ENCODE data around the gene PCK1. TPM values are rescaled to one million over a fixed set of nuclear protein-coding genes. Genes with fewer than 3 reads are reported as not detected.

PCK1 gene
- total RNA-seq, 1 experiment from 2014 or later, result 0.21 TPM

GRCh38 chr20:57578476-57579165 is 17.7 kb downstream of the PCK1 start:
- H3K27me3 ChIP-seq (ENCODE audit: control insufficient read depth, insufficient read depth, low read length), result peaks cover 25% of the 10 kb centered on the region; the same call in 1 of the 2 replicates
- POLR2A ChIA-PET, result no interaction called here
- BruUV-seq (replicated peaks), result no TSS peak
- H3K4me1 ChIP-seq (ENCODE audit: control insufficient read depth, insufficient read depth, low read length), result peaks cover 5% of the 10 kb centered on the region
- DNase-seq (ENCODE audit: low read depth, low spot score) (no peak), ATAC-seq (no peak)
- H3K27ac ChIP-seq (ENCODE audit: low read length), result no peak overlapping the region
- intact Hi-C loops (cut with micrococcal nuclease; ENCODE audit: unreplicated experiment) (no loop called here), in situ Hi-C loops (cut with HindIII; ENCODE audit: low pct_unique_long_range_greater_than_20kb, low sequenced_read_pairs) (no loop called here)
- no peak overlapping the region for H3K4me3 ChIP-seq (ENCODE audit: low read depth in 2 of 2, low read length in 2 of 2)
- no peaks in the 10 kb centered on the region for H3K9me3 ChIP-seq (ENCODE audit: control insufficient read depth, insufficient read depth, low read depth, low read length)
- no peaks in the 10 kb centered on the region; the same call in 1 of the 2 replicates for H3K36me3 ChIP-seq (ENCODE audit: control insufficient read depth, insufficient read depth, low read length)
- CTCF ChIA-PET, result no interaction called here
- TF ChIP-seq TCF7L2 (IDR thresholded peaks at IDR 0.05; ENCODE audit: low read depth, low read length) (no peak), SIN3A (IDR thresholded peaks at IDR 0.05; ENCODE audit: borderline replicate concordance, insufficient read depth, low read depth, low read length) (no peak), POLR2AphosphoS5 (IDR thresholded peaks at IDR 0.05; ENCODE audit: low read depth, low read length) (no peak)
- TF ChIP-seq, protein P1, sequence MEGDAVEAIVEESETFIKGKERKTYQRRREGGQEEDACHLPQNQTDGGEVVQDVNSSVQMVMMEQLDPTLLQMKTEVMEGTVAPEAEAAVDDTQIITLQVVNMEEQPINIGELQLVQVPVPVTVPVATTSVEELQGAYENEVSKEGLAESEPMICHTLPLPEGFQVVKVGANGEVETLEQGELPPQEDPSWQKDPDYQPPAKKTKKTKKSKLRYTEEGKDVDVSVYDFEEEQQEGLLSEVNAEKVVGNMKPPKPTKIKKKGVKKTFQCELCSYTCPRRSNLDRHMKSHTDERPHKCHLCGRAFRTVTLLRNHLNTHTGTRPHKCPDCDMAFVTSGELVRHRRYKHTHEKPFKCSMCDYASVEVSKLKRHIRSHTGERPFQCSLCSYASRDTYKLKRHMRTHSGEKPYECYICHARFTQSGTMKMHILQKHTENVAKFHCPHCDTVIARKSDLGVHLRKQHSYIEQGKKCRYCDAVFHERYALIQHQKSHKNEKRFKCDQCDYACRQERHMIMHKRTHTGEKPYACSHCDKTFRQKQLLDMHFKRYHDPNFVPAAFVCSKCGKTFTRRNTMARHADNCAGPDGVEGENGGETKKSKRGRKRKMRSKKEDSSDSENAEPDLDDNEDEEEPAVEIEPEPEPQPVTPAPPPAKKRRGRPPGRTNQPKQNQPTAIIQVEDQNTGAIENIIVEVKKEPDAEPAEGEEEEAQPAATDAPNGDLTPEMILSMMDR (IDR thresholded peaks at IDR 0.05), result no peak
- TF ChIP-seq, protein P2, sequence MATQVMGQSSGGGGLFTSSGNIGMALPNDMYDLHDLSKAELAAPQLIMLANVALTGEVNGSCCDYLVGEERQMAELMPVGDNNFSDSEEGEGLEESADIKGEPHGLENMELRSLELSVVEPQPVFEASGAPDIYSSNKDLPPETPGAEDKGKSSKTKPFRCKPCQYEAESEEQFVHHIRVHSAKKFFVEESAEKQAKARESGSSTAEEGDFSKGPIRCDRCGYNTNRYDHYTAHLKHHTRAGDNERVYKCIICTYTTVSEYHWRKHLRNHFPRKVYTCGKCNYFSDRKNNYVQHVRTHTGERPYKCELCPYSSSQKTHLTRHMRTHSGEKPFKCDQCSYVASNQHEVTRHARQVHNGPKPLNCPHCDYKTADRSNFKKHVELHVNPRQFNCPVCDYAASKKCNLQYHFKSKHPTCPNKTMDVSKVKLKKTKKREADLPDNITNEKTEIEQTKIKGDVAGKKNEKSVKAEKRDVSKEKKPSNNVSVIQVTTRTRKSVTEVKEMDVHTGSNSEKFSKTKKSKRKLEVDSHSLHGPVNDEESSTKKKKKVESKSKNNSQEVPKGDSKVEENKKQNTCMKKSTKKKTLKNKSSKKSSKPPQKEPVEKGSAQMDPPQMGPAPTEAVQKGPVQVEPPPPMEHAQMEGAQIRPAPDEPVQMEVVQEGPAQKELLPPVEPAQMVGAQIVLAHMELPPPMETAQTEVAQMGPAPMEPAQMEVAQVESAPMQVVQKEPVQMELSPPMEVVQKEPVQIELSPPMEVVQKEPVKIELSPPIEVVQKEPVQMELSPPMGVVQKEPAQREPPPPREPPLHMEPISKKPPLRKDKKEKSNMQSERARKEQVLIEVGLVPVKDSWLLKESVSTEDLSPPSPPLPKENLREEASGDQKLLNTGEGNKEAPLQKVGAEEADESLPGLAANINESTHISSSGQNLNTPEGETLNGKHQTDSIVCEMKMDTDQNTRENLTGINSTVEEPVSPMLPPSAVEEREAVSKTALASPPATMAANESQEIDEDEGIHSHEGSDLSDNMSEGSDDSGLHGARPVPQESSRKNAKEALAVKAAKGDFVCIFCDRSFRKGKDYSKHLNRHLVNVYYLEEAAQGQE (IDR thresholded peaks at IDR 0.05; ENCODE audit: insufficient read depth in 1 of 2, low read depth in 2 of 2, low read length in 1 of 2), result no peak

DNA sequence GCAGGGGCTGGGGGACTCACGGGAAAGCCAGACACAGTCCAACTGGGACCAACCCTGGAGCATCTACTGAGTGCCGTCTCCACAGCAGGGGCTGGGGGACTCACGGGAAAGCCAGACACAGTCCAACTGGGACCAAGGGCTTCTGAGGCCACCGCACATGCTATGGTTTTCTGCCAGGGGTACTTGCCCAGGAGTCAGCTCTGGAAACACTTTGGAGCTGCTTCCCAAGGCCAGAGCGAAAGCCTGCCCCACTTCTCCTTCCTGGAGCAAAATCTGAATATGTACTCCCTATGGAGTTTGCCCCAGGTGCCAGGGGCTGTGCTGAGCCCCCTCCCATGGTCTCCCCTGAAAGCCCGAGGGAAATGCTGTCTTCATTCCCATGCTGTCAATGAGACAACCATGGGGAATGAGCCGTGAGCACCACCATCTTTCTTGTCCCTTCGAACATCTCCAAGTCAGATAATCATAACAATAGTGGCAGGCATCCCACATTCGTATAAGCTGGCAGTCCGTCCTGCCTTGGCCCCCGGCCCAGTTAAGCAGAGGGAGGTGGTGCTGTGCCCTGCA is 18.5 kb downstream of the PCK1 start:
- TF ChIP-seq, protein P1 (IDR thresholded peaks at IDR 0.05), result no peak
- no peak for TF ChIP-seq POLR2AphosphoS5 (IDR thresholded peaks at IDR 0.05; ENCODE audit: low read depth, low read length)
- TF ChIP-seq TCF7L2 (IDR thresholded peaks at IDR 0.05; ENCODE audit: low read depth, low read length), result no peak
- TF ChIP-seq, protein P2 (IDR thresholded peaks at IDR 0.05; ENCODE audit: insufficient read depth in 1 of 2, low read depth in 2 of 2, low read length in 1 of 2), result no peak
- Histone ChIP-seq H3K27me3 (ENCODE audit: control insufficient read depth, insufficient read depth, low read length) (peaks cover 22% of the 10 kb centered on the region; the same call in 1 of the 2 replicates), H3K27ac (ENCODE audit: low read length) (no peak overlapping the region), H3K36me3 (ENCODE audit: control insufficient read depth, insufficient read depth, low read length) (no peaks in the 10 kb centered on the region; the same call in 1 of the 2 replicates), H3K4me1 (ENCODE audit: control insufficient read depth, insufficient read depth, low read length) (peaks cover 5% of the 10 kb centered on the region), H3K4me3 (ENCODE audit: low read depth in 2 of 2, low read length in 2 of 2) (no peak overlapping the region), H3K9me3 (ENCODE audit: control insufficient read depth, insufficient read depth, low read depth, low read length) (no peaks in the 10 kb centered on the region)
- BruUV-seq (replicated peaks), result no TSS peak
- DNase-seq (ENCODE audit: low read depth, low spot score), result no peak
- POLR2A ChIA-PET, result no interaction called here
- CTCF ChIA-PET, result no interaction called here
- no peak for ATAC-seq
- in situ Hi-C loops (cut with HindIII; ENCODE audit: low pct_unique_long_range_greater_than_20kb, low sequenced_read_pairs) (no loop called here), intact Hi-C loops (cut with micrococcal nuclease; ENCODE audit: unreplicated experiment) (no loop called here)

Measured in Panc1 (cell line).